Ovary (tissue), 3 donors: ENCODE results near the gene SEZ6.

Source experiments
- EP300 ChIP-seq: sonication (generic); formaldehyde crosslinking; IDR thresholded peaks from one replicate; pipeline ENCODE4 v1.6.1; 2017; ENCODE audit warnings: antibody characterized with exemption
- POLR2A ChIP-seq: fragments of 450-650 bp; IDR thresholded peaks from one replicate; pipeline ENCODE4 v1.6.1; 2017; ENCODE audit warnings: antibody characterized with exemption, mild to moderate bottlenecking, moderate library complexity
- TF ChIP-seq, protein P1 (sequence below), 3 donors: fragments of 450-650 bp in 2 of 3; fragments of 200-600 bp in 1 of 3; IDR thresholded peaks; one replicate each; pipeline versions ENCODE4 v1.5.1 to v1.8.0; 2016 to 2022; ENCODE audit warnings: antibody characterized with exemption in 3 of 3, mild to moderate bottlenecking in 1 of 3
- donor health status: DM: no; HTN: no; CAD: no.

DNA sequence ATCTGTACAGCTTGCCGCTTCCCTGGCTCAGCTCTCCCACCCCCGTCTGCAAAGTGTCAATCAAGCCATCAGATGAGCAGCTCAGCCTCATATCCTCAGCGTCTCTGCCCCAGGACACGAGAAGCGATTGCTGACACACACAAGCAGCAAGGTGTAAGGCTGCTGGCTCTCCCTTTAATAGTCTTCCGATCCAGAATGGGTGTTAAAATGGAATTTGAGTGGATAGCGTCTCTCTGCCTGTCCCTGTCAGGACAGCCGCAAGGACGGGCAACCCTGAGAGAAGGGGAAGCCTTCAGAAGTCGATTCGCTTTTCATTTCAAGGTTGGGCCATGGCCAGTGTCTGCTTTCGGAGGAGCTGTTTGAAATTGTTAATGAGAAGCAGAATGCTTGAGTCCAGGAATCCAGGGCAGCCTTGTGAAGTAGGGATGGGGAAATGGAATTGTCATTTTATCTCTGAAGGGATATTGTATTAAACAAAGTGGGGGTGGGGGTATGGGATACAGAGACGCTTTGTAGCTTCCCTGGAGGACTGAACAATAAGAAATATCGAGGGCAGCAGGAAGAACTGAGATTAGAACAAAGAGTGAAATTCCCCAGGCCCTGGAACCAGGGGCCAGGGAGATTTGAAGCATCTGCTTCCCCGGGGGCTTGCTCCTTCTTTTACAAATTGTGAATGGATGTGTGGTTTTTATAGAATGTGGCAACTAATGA, 32.4 kb upstream of the SEZ6 start:
- TF ChIP-seq, protein P1, sequence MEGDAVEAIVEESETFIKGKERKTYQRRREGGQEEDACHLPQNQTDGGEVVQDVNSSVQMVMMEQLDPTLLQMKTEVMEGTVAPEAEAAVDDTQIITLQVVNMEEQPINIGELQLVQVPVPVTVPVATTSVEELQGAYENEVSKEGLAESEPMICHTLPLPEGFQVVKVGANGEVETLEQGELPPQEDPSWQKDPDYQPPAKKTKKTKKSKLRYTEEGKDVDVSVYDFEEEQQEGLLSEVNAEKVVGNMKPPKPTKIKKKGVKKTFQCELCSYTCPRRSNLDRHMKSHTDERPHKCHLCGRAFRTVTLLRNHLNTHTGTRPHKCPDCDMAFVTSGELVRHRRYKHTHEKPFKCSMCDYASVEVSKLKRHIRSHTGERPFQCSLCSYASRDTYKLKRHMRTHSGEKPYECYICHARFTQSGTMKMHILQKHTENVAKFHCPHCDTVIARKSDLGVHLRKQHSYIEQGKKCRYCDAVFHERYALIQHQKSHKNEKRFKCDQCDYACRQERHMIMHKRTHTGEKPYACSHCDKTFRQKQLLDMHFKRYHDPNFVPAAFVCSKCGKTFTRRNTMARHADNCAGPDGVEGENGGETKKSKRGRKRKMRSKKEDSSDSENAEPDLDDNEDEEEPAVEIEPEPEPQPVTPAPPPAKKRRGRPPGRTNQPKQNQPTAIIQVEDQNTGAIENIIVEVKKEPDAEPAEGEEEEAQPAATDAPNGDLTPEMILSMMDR (IDR thresholded peaks at IDR 0.05), result no peak
- TF ChIP-seq POLR2A, result no peak
- TF ChIP-seq EP300, result no peak
